ENCODE measurements around the gene ABCC3. TPM values are rescaled to one million over a fixed set of nuclear protein-coding genes. Genes with fewer than 3 reads are reported as not detected.

ABCC3 gene
- total and polyA plus RNA-seq, 8 donors, result 30.9 to 120 (median 50.3) TPM

- no peak overlapping the region for H3K27ac ChIP-seq
- peaks cover 30 to 39% of the 10 kb centered on the region in 2 donors for H3K4me1 ChIP-seq
- no peak for ATAC-seq
These were observed 8.3 kb downstream of the ABCC3 start for GRCh38 chr17:50642722-50643656.

GRCh38 chr17:50645748-50646682 lies 11.3 kb downstream of the ABCC3 start:
- DNase-seq (no peak), ATAC-seq (no peak)
- Histone ChIP-seq H3K4me1 (peaks cover 7 to 9% of the 10 kb centered on the region in 2 donors), H3K27me3 (no peaks in the 10 kb centered on the region), H3K36me3 (no peaks in the 10 kb centered on the region), H3K4me3 (no peak overlapping the region), H3K27ac (no peak overlapping the region), H3K9me3 (no peaks in the 10 kb centered on the region)
- TF ChIP-seq, protein P1, sequence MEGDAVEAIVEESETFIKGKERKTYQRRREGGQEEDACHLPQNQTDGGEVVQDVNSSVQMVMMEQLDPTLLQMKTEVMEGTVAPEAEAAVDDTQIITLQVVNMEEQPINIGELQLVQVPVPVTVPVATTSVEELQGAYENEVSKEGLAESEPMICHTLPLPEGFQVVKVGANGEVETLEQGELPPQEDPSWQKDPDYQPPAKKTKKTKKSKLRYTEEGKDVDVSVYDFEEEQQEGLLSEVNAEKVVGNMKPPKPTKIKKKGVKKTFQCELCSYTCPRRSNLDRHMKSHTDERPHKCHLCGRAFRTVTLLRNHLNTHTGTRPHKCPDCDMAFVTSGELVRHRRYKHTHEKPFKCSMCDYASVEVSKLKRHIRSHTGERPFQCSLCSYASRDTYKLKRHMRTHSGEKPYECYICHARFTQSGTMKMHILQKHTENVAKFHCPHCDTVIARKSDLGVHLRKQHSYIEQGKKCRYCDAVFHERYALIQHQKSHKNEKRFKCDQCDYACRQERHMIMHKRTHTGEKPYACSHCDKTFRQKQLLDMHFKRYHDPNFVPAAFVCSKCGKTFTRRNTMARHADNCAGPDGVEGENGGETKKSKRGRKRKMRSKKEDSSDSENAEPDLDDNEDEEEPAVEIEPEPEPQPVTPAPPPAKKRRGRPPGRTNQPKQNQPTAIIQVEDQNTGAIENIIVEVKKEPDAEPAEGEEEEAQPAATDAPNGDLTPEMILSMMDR (IDR thresholded peaks at IDR 0.05), result no peak
- intact Hi-C loops (cut with DNase I), result no loop called here

More at GRCh38 chr17:50642722-50643656, 8.3 kb downstream of the ABCC3 start:
- TF ChIP-seq, protein P1 (IDR thresholded peaks at IDR 0.05), result no peak
- Histone ChIP-seq H3K4me3 (no peak overlapping the region), H3K9me3 (no peaks in the 10 kb centered on the region), H3K27me3 (no peaks in the 10 kb centered on the region), H3K36me3 (no peaks in the 10 kb centered on the region)
- intact Hi-C loops (cut with DNase I), result no loop called here
- DNase-seq, result peak in 1 of 4 donors; percentile 56

DNA sequence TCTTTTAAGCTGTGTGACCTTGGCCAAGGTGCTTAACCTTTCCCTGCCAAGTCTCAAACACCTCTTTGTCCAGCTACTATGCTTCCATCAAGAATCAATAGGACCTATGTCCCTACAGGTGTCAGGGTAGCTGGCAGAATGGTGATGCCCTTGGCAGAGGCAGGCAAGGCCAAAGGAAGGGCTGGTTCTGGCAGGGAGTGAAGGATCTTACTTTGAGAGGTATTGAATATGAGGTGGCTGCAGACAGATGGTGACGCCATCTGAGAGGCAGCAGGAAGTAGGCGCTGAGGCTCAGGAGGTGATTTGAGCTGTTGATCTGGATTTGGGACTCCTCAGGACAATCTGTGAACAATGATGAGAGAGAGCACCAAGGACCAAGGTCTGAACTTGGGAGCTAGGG lies 12.5 kb downstream of the ABCC3 start:
- H3K4me3 ChIP-seq, result no peak overlapping the region
- TF ChIP-seq, protein P1 (IDR thresholded peaks at IDR 0.05), result no peak
- DNase-seq (peak in 1 of 4 donors; percentile 2), ATAC-seq (no peak)
- H3K27ac ChIP-seq, result no peak overlapping the region
- H3K4me1 ChIP-seq, result no peaks in the 10 kb centered on the region
- intact Hi-C loops (cut with DNase I), result no loop called here
- no peaks in the 10 kb centered on the region for H3K27me3 ChIP-seq
- H3K36me3 ChIP-seq, result no peaks in the 10 kb centered on the region
- no peaks in the 10 kb centered on the region for H3K9me3 ChIP-seq

- H3K4me1 ChIP-seq, result no peaks in the 10 kb centered on the region
- H3K27ac ChIP-seq, result no peak overlapping the region
- peaks cover 0 to 2% of the 10 kb centered on the region in 2 donors for H3K9me3 ChIP-seq
- no peaks in the 10 kb centered on the region for H3K27me3 ChIP-seq
- intact Hi-C loops (cut with DNase I), result no loop called here
- ATAC-seq (no peak), DNase-seq (no peak)
- no peak overlapping the region for H3K4me3 ChIP-seq
- TF ChIP-seq, protein P1 (IDR thresholded peaks at IDR 0.05), result no peak
- H3K36me3 ChIP-seq, result no peaks in the 10 kb centered on the region
These were observed 14.6 kb downstream of the ABCC3 start for GRCh38 chr17:50649042-50649908.
